ENCODE measurements around the gene C11orf68.
"Not testable (repeated sequence)": the region's sequence is repeated elsewhere in the genome, so short reads cannot be mapped to it uniquely, and the experiment has no call there.

C11orf68 gene

DNA sequence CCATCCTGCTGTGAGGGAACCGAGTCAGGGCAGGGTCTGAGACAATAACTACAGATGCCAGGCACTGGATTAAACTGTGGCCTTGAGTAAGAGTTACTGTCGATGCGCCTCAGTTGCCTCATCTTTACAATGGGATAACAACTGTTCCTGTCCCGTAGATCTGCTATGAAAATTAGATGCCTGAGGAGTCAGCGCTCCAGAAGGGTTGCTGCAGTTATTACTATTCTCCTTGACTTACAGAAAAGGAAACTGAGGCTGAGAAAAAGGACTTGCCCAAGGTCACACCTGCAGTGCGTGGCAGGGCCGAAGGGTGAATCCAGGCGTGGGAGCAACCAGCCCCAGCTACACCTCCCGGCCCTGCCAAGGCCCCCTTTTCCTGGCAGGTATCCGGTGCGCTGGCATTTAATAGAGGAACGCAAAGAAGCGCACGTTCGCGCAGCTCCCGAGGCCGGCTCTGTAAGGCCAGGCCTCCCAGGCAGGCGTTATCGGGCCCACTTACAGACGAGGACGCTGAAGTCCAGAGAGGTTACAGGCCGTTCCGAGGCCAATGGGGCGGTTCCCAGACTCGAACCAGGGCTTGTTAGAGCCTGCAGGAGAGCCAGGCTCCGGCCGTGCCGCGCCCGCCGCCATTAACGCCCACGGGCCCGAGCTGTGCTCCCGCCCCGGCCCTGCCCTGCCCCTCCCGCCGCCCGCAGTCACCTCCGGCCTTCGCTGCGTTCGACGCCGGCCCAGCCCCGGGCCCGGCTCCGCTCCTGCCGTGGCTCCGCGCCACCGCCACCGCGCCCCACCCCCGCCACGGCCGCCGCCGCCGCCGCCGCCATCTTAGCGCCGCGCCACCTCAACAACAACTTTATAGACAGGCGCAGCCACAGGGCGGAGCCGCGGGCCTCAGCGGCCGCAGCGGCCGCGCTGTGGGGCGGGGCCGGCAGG is at the start of gene C11orf68:
C11orf68 (minus strand) TSS at position 852 of the 930 bp plus-strand sequence; CDS start at position 821, 31 bp downstream.
- DNase-seq: no peak

DNA sequence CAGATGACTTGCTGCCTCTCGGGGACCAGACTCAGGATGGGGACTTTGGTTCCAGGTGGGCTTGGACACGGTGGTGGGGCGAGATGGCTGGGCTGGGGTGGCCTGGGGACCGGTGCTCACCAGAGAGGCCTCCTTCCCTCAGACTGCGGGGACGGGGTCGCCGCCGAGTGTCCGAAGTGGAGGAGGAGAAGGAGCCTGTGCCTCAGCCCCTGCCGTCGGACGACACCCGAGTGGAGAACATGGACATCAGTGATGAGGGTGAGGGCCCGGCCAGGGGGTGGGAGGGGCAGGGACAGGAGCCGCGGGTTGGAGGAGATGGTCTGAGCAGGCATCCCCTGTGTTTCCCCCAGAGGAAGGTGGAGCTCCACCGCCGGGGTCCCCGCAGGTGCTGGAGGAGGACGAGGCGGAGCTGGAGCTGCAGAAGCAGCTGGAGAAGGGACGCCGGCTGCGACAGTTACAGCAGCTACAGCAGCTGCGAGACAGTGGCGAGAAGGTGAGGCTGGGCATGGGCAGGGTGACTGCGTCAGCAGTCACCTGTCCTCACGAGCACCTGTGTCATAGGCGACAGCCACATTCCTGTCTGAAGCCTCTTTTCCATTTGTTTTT is 48.6 kb upstream of the C11orf68 start:
- DNase-seq: no peak

DNA sequence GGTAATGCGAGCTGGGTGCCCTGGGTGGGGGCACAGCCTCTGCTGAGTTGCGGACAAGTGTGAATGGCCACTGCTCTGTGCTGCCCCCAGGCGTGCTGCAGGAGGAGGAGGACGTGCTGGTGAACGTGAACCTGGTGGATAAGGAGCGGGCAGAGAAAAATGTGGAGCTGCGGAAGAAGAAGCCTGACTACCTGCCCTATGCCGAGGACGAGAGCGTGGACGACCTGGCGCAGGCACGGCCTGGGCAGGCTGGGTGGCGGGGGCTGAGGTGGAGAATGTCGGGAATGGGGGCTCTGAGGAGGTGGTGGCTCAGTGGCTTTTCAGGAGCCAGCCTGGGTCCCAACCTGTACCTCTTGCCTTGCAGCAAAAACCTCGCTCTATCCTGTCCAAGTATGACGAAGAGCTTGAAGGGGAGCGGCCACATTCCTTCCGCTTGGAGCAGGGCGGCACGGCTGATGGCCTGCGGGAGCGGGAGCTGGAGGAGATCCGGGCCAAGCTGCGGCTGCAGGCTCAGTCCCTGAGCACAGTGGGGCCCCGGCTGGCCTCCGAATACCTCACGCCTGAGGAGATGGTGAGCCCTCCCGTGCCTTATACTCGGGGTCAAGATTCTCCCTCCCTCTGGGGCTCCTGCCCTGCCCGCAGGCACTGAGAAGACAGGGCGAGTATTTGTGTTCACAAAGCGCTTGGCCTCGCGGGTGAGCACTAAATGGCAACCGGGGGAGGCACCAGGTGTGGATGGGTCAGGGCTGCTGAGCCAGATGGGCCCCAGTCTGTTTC is 47.3 kb upstream of the C11orf68 start:
- DNase-seq: no peak

DNA sequence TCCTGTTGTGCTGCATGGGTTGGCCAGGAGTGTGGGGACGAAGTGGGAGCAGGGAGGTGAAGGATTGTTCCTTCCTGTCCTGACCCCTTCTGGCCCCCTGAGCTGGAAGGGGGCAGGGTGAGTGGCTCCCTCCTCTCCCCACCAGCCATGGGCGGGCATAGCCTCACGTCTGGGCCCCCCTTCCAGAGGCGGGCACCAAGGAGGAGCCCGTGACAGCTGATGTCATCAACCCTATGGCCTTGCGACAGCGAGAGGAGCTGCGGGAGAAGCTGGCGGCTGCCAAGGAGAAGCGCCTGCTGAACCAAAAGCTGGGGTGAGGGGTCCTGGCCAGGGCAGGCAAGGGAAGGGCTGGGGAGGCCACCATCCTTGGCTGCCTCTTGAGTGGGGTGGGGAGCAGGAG is 46.0 kb upstream of the C11orf68 start:
- no peak for DNase-seq

DNA sequence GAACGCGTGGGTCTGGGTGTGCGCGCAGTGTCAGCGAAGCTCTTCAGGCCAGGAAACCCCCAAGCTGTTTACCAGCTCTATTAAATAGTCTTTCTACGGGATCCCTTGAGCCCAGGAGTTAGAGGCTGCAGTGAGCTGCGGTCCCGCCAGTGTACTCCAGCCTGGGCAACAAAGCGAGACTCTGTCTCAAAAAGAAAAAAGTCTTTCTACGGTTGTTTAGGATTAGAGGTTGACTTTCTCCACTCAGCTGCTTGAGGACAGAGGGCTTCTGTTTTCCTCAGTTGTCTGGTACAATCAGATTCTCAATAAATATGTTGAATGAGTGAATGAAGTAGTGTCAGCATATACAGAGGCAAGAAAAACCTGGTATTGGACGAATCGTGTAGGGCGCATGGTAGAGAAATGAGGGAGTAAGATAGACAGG is 43.3 kb upstream of the C11orf68 start:
- DNase-seq: no peak

DNA sequence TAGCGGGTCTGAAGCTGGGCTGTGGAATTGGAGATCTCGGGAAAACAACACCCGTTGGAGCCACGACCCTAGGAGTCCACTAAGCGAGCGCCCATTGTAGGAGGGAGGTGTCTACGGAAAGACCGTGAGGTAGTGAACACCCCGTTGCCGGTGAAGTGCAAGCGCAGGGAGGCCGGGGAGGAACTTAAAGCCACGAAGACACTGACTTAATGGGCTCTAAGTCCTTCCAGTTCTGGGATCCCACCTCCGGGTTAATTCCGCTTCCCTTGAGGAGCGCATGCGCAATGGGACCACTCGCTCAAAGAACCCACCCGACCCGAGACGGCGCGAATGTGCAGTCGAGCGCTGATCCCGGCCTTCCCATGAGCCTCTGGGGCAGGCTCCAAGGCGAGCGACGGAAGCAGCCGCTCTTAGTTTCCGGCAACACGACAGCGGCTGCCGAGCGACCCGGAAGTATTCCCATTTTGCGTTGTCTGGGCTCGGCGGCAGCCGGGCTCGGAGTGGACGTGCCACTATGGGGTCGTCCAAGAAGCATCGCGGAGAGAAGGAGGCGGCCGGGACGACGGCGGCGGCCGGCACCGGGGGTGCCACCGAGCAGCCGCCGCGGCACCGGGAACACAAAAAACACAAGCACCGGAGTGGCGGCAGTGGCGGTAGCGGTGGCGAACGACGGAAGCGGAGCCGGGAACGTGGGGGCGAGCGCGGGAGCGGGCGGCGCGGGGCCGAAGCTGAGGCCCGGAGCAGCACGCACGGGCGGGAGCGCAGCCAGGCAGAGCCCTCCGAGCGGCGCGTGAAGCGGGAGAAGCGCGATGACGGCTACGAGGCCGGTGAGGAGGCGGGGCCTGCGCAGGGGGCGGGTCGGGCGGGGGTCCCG is 42.6 kb upstream of the C11orf68 start, which contains the start of gene SART1:
SART1 (plus strand) TSS at position 468 of the 874 bp plus-strand sequence; CDS start at position 515, 47 bp downstream.
- DNase-seq: peak; percentile 98

DNA sequence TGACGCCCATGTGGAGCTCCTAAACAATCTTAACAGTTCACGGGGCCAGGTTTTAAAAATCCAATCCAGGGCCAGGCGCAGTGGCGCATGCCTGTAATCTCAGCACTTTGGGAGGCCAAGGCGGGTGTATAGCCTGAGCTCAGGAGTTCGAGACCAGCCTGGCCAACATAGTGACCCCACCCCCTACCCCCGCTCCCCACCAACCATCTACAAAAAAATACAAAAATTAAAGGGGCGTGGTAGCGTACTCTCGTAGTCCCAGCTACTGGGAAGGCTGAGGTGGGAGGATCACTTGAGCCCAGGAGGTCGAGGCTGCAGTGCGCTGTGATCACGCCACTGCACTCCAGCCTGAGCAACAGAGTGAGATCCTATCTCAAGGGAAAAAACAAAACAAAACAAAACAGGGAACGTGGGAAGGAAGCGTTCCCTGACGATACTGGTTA is 42.0 kb upstream of the C11orf68 start:
- no peak for DNase-seq

DNA sequence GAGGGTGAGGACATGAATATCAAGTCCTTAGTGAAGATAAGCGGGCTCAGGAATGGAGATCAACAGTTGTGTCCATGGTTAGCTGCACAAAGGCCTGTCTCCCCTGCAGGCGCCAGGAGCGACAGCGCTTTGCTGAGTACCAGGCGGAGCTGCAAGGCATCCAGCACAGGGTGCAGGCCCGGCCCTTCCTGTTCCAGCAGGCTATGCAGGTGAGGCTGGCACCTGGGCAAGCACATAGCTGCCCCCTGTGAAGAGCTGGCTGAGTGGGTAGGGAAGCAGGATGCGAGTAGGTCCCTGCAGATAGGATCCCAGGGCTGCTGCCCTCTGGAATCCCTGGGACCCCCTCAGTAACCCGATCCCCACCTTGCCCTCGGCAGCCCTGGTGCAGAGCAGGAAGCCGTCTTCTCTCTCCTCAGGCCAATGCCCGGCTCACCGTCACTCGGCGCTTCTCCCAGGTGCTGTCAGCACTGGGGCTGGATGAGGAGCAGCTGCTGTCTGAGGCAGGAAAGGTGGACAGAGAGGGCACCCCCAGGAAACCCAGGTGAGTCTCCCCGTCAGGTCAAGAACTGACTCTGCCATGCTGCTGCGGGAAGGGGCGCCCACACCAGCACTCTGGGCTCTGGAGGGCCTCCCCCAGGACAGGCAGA is 40.0 kb upstream of the C11orf68 start:
- DNase-seq: no peak

DNA sequence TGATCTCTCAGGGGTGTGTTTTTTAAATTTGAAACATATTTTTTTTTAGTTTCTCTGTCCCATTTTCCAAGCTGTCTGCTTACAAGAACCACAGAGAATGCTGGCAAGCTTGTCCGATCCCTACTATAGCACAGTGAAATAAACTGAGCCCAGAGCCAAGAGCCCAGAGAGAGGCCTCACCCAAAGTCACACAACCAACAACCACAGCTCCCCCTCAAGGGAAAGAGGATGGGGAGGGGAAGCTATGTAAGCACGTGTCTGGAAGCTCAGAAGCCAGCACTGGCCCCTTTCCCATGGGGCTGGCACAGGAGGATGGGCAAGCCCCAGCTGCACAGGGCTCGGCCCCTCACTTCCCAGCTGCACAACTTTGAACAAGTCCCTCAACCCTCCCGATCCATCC is 39.4 kb upstream of the C11orf68 start:
- DNase-seq: no peak

DNA sequence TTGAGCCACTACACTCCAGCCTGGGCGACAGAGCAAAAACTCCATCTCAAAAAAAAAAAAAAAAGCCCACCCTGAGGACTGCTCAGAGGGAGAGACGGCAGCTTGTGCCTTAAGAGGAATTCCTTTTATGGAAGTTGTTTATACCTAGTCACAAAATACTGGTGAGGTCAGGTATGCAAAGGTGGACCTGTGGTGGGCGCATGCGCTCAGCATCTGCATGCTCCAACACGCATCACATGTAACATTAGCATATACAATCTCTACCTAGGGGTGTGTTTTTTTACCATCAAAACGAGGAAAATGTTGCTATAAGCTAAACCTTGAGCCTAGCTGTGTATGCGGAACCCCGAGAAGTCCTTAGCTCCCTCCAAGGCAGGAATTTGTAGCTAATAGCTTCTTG is 35.9 kb upstream of the C11orf68 start:
- no peak for DNase-seq

DNA sequence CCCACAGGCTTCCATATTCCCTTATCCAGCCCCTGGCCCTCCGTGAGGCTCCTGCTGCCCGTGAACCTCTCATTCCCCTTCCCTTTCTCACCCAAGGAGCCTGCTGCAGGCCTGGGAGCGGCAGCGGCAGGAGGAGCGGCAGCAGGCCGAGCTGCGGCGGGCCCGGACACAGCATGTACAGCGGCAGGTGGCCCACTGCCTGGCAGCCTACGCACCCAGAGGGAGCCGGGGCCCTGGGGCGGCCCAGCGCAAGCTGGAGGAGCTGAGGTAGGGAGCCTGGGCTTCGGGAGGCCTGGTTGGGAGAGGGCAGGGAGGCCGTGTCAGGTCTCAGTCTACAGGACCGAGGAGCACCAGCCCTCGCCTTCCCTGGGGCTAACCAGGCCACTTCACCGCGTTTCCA is 34.6 kb upstream of the C11orf68 start:
- no peak for DNase-seq

DNA sequence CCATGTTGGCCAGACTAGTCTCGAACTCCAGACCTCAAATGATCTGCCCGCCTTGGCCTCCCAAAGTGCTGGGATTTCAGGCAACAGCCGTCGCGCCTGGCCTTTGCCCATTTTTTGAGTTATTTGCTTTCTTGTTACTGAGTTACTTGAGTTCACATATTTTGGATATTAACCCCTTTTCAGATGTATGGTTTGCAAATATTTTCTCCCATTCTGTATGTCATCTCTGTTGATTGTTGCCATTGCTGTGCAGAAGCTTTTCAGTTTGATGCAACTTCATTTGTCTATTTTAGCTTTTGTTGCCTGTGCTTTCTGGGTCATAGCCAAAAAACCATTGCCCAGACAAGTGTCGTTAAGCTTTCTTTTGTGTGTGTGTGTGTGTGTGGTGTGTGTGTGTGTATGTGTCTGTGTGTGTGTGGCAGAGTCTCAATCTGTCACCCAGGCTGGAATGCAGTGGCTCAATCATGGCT is 33.2 kb upstream of the C11orf68 start:
- no peak for DNase-seq

DNA sequence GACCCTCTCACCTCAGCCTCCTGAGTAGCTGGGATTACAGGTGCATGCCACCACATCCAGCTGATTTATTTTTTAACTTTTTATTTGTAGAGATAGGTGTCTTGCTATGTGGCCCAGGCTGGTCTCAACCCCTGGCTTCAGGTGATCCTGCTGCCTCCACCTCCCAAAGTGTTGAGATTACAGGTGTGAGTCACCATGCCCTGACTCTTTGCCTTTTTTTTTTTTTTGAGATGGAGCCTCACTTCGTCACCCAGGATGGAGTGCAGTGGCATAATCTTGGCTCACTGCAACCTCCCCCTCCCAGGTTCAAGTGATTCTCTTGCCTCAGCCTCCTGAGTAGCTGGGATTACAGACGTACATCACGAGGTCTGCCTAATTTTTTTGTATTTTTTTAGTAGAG is 32.8 kb upstream of the C11orf68 start:
- DNase-seq: not testable (repeated sequence)

DNA sequence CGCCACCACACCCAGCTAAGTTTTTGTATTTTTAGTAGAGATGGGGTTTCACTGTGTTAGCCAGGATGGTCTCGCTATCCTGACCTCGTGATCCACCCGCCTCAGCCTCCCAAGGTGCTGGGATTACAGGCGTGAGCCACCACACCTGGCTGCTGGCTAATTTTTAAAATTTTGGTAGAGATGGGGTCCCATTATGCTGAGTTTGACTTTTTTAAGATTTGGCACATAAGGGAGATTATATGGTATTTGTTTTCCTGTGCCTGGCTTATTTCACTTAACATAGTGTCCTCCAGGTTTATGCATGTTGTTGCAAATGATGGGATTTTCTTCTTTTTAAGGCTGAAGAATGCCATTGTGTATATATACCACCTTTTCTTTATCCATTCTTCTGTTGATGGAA is 31.8 kb upstream of the C11orf68 start:
- not testable (repeated sequence) for DNase-seq

DNA sequence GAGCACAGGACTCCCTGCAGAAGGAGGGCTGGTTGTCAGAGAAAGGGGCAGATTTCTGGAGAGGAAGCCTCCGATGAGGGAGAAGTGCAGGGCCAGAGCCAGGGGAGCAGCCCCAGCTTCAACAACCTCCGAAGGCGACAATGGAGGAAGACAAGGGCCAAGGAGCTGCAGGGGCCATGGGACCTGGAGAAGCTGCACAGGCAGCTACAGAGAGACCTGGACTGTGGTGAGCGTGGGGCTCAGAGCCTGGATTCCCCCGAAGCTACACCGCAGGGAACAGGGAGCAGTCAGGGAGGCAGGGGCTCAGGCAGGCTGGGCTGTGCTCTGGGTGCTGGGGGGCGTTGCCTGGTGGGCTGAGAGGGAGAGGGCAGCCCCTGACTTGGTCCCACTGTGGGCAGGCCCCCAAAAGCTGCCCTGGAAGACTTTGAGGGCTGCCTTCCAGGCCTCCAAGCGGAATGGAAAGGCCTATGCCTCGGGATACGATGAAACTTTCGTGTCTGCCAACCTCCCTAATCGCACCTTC is 28.8 kb upstream of the C11orf68 start:
- no peak for DNase-seq

DNA sequence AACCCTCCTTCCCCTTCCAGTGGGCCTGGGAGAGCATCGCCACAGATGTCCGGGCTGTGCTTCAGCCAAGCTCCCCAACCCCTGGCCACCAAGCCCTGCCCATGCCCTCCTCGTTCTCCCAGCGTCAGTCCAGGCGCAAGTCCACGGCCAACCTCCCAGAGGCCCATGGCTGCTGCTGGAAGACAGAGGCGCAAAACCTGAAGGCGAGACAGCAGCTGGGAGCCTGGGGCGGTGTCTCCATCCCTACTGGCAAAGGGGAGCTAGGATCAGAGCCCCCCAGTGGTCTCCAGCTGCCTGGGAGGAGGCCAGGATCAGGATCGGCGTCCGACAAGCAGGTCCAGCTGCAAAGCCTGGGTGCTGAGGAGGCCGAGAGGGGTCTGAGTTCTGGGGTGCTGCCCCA is 28.3 kb upstream of the C11orf68 start:
- no peak for DNase-seq

DNA sequence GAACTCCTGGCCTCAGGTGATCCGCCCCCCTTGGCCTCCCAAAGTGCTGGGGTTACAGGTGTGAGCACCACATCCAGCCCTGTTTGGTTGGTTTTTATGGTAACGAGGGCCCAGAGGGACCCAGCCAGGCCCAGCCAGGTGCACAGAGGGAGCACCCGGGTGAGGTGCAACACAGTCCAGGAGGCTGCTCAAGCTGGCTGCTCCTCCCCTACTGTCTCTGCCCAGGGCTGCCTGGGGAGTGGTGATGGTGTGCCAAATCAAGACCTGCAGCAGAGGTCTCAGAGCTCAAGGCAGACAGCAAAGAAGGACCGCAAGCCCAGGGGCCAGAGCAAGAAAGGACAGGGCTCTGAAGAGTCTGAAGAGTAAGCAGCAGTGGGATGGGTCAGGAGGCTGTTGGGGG is 27.8 kb upstream of the C11orf68 start:
- DNase-seq: no peak

DNA sequence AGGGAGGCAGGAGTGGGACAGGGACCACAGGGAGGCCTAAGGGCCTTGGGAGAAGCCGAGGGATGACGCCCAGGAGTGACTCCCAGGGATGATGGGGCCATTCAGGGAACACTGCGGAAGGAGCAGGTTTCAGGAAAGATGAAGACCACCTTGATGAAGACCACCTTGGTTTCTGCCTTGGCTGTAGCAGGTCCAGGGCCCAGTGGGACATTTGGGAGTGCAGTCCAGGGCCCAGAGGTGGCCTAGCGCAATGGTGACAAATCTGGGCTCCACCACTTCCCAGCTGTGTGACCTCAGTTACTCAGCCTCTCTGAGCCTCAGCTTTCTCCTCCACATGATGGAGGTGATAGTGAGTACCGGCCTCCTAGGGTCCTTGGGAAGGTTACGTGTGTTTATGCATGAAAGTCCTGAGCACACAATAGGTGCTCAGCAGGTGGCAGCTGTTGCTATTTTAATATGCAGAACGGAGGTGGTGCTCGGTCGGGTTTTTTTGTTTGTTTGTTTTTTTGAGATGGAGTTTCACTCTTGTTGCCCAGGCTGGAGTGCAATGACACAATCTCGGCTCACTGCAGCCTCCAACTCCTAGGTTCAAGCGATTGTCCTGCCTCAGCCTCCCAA is 27.2 kb upstream of the C11orf68 start:
- no peak for DNase-seq

DNA sequence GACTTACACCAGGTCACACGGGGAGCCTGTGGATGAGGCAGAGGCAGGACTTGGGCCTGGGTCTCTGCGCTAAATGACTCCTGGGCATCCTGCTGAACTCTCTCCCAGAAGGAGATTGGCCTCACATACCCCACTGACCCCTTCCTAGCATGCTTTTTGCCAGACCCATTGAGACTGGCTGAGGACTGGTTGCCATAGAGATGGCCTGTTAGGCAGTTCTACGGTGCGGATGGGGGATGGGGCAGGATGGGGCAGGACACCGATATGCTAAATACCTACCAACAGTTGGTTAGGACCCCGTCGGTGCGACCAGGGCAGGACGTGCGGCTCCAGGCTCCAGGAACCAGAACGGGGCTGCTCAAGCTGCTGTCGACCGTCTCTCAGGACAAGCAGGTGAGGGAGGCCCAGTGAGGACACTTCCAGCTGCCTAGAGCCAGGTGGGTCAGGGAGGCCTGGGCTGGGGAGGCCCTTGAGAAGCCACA is 26.6 kb upstream of the C11orf68 start, which contains the start of gene TSGA10IP:
TSGA10IP (plus strand) TSS at position 51 of the 482 bp plus-strand sequence; CDS start at position 247, 196 bp downstream.
- DNase-seq: no peak

DNA sequence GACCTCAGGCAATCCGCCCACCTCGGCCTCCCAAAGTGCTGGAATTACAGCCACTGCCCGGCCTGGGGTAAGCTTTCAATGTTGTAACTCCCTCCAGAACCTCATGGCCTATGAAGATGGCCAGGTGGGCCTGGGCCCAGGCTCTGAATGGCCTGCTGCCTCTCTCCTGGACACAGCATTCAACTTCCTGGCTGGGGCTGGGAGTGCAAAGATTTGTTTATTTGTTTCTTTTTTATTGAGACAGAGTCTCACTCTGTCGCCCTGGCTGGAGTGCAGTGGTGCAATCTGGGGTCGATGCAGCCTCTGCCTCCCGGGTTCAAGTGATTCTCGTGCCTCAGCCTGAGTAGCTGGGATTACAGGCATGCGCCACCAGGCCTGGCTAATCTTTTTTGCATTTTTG is 25.9 kb upstream of the C11orf68 start:
- DNase-seq: no peak

DNA sequence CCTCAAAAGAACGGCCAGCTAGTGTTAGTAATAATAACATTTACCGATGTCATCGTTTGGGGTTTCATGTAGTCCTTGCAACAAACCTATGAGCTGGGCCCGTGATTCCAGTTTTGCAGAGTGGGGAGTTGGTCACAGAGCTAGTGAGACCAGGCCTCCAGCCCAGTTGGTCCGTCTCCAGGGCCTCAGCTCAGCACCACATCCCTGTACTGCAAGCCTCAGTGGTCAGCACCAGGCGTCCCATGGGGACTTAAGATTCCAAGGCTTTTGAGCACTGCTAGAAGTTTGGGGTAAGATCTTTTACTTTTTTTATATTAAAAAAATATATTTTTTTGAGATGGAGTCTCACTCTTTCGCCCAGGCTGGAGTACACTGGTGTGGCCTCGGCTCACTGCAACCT is 25.3 kb upstream of the C11orf68 start:
- DNase-seq: no peak
